Measurements from ENCODE around the gene APOC1. TPM values are rescaled to one million over a fixed set of nuclear protein-coding genes. Genes with fewer than 3 reads are reported as not detected.
"Not testable (repeated sequence)": the region's sequence is repeated elsewhere in the genome, so short reads cannot be mapped to it uniquely, and the experiment has no call there.

Gene APOC1
- 1.3 and 1.8 TPM in 2 replicates for total RNA-seq (2014; rRNA removed; shearing (Covaris generic))

GRCh38 chr19:44914433-44915206 lies at the start of gene APOC1:
APOC1 (plus strand) TSS chr19:44914608; CDS start chr19:44914892, 284 bp downstream.
- DNase-seq (ENCODE audit: low read depth) = peak; percentile 77

GRCh38 chr19:44865196-44865767 lies 49.1 kb upstream of the APOC1 start:
- DNase-seq (ENCODE audit: low read depth) = no peak

- DNase-seq (ENCODE audit: low read depth) = no peak
Observed at GRCh38 chr19:44866664-44867063, 47.7 kb upstream of the APOC1 start.

- DNase-seq (ENCODE audit: low read depth) = no peak
Observed at GRCh38 chr19:44867578-44867977, 46.8 kb upstream of the APOC1 start.

- DNase-seq (ENCODE audit: low read depth) = peak; percentile 90
Observed at GRCh38 chr19:44869733-44870470, 44.5 kb upstream of the APOC1 start.

GRCh38 chr19:44871809-44872208 lies 42.6 kb upstream of the APOC1 start:
- DNase-seq (ENCODE audit: low read depth) = no peak

- DNase-seq (ENCODE audit: low read depth) = no peak
Observed at GRCh38 chr19:44872661-44873060, 41.7 kb upstream of the APOC1 start.

- DNase-seq (ENCODE audit: low read depth) = no peak
Observed at GRCh38 chr19:44874317-44874716, 40.1 kb upstream of the APOC1 start.

GRCh38 chr19:44875666-44876451 lies 38.5 kb upstream of the APOC1 start:
- peak; percentile 36 for DNase-seq (ENCODE audit: low read depth)

- no peak for DNase-seq (ENCODE audit: low read depth)
Observed at GRCh38 chr19:44876930-44877535, 37.4 kb upstream of the APOC1 start.

GRCh38 chr19:44878120-44878865 lies 36.1 kb upstream of the APOC1 start:
- DNase-seq (ENCODE audit: low read depth) = no peak

GRCh38 chr19:44879309-44880065 lies 34.9 kb upstream of the APOC1 start:
- DNase-seq (ENCODE audit: low read depth) = no peak

GRCh38 chr19:44882063-44882462 lies 32.3 kb upstream of the APOC1 start:
- no peak for DNase-seq (ENCODE audit: low read depth)

- DNase-seq (ENCODE audit: low read depth) = not testable (repeated sequence)
Observed at GRCh38 chr19:44882619-44883397, 31.6 kb upstream of the APOC1 start.

GRCh38 chr19:44883922-44884321 lies 30.5 kb upstream of the APOC1 start:
- no peak for DNase-seq (ENCODE audit: low read depth)

- DNase-seq (ENCODE audit: low read depth) = no peak
Observed at GRCh38 chr19:44884566-44884965, 29.8 kb upstream of the APOC1 start.

GRCh38 chr19:44886141-44886540 lies 28.3 kb upstream of the APOC1 start:
- no peak for DNase-seq (ENCODE audit: low read depth)

GRCh38 chr19:44887648-44888047 lies 26.8 kb upstream of the APOC1 start:
- DNase-seq (ENCODE audit: low read depth) = no peak

GRCh38 chr19:44888335-44888734 lies 26.1 kb upstream of the APOC1 start:
- not testable (repeated sequence) for DNase-seq (ENCODE audit: low read depth)
